ENCODE data around the gene TTC21B. TPM values are rescaled to one million over a fixed set of nuclear protein-coding genes. Genes with fewer than 3 reads are reported as not detected.

The TTC21B gene
- total and polyA plus RNA-seq, 2 of the 8 experiments (the other 6 are each of a cell fraction or from before 2014, with no cell fraction given), result 6.9 to 20.8 TPM

GRCh38 chr2:165899311-165899710, 54.3 kb downstream of the TTC21B start:
- no peak for FAIRE-seq
- no peak overlapping the region for H2BK120ac ChIP-seq (replicated peaks; ENCODE audit: low read depth, low read length)
- no peak overlapping the region for H2BK20ac ChIP-seq (ENCODE audit: low read length)
- no peak overlapping the region for H2BK5ac ChIP-seq (ENCODE audit: low read depth, low read length)
- no peaks in the 10 kb centered on the region for H3K79me2 ChIP-seq (ENCODE audit: control insufficient read depth in 1 of 2, insufficient read depth in 2 of 2, low read length in 2 of 2)
- H3K79me1 ChIP-seq (ENCODE audit: low read depth, low read length), result no peaks in the 10 kb centered on the region
- H3K4ac ChIP-seq (replicated peaks; ENCODE audit: insufficient read length, low read depth, low read length), result no peak overlapping the region
- no peak overlapping the region for H2BK12ac ChIP-seq (ENCODE audit: low read depth, low read length)
- H2AK5ac ChIP-seq (ENCODE audit: low read depth, low read length), result no peak overlapping the region
- no peak overlapping the region for H3K9ac ChIP-seq (replicated peaks in 1 of 4; ENCODE audit: extremely low read depth in 1 of 4, low read depth in 3 of 4, low read length in 3 of 4)
- no peaks in the 10 kb centered on the region for H3K27me3 ChIP-seq (replicated peaks in 1 of 4; ENCODE audit: control insufficient read depth in 3 of 4, extremely low read depth in 1 of 4, insufficient read depth in 3 of 4, low read length in 3 of 4)
- no peaks in the 10 kb centered on the region for H3K9me3 ChIP-seq (ENCODE audit: insufficient read depth in 2 of 2, low read depth in 1 of 2, low read length in 1 of 2)
- TF ChIP-seq NANOG (IDR thresholded peaks at IDR 0.05; ENCODE audit: insufficient read depth, low read depth, low read length, poor library complexity, severe bottlenecking) (no peak), BRCA1 (IDR thresholded peaks at IDR 0.05; ENCODE audit: low read depth, low read length) (no peak), ZNF274 (IDR thresholded peaks at IDR 0.05; ENCODE audit: borderline replicate concordance, extremely low read depth, low read length) (no peak), SP4 (IDR thresholded peaks at IDR 0.05; ENCODE audit: low read length) (no peak), TBP (IDR thresholded peaks at IDR 0.05; ENCODE audit: low read depth, low read length) (no peak), CTBP2 (IDR thresholded peaks at IDR 0.05; ENCODE audit: borderline replicate concordance, insufficient read depth, insufficient read length, low read length) (no peak), GTF2F1 (IDR thresholded peaks at IDR 0.05; ENCODE audit: borderline replicate concordance, low read depth, low read length) (no peak), CBX8 (IDR thresholded peaks at IDR 0.05; ENCODE audit: borderline replicate concordance, low read depth, low read length) (no peak), EZH2 (IDR thresholded peaks at IDR 0.05; ENCODE audit: low read depth, low read length, severe bottlenecking) (no peak), SRF (IDR thresholded peaks at IDR 0.05; ENCODE audit: low read depth, low read length) (no peak), TCF12 (IDR thresholded peaks at IDR 0.05; ENCODE audit: low read depth, low read length) (no peak), POU5F1 (IDR thresholded peaks at IDR 0.05; ENCODE audit: low read depth, low read length) (no peak), MAFK (IDR thresholded peaks at IDR 0.05; ENCODE audit: low read depth, low read length) (no peak), KDM4A (IDR thresholded peaks at IDR 0.05; ENCODE audit: low read depth, low read length, severe bottlenecking) (no peak)
- no peak overlapping the region for H4K5ac ChIP-seq (ENCODE audit: insufficient read length, low read depth, low read length)
- no peak overlapping the region for H4K91ac ChIP-seq (replicated peaks; ENCODE audit: insufficient read length, low read length)
- no peak overlapping the region for H3K23ac ChIP-seq (ENCODE audit: insufficient read length)
- no peak for DNase-seq (ENCODE audit: low read depth in 1 of 2, low spot score in 2 of 2)
- WGBS, 2 experiments (ENCODE audit: extremely low coverage in 1 of 2, insufficient coverage in 1 of 2, insufficient read length in 1 of 2, insufficient replicate concordance in 2 of 2, low coverage in 1 of 2, low lambda C conversion rate in 2 of 2, missing lambda C conversion rate in 1 of 2), result 90% methylated on average over 2 of the region's 2 CpGs; no CpG with 5 or more reads in 1 of the 2 experiments
- no peaks in the 10 kb centered on the region for H3K23me2 ChIP-seq (ENCODE audit: low read depth, low read length)
- no peak overlapping the region for H3K4me3 ChIP-seq (ENCODE audit: extremely low read depth in 1 of 4, insufficient read depth in 2 of 4, low read depth in 3 of 4, low read length in 4 of 4)
- H3K56ac ChIP-seq (replicated peaks; ENCODE audit: insufficient read length, low read depth, low read length), result no peak overlapping the region
- no peak overlapping the region for H2BK15ac ChIP-seq (ENCODE audit: low read length)
- peaks cover 0 to 58% (median 13%) of the 10 kb centered on the region in 4 experiments; a peak in 4 of 8 replicates for H3K36me3 ChIP-seq (ENCODE audit: control insufficient read depth in 2 of 4, insufficient read depth in 4 of 4, low read length in 3 of 4)
- no peak overlapping the region for H2AFZ ChIP-seq (ENCODE audit: low read length)
- H4K20me1 ChIP-seq (replicated peaks in 1 of 2; ENCODE audit: control insufficient read depth in 1 of 2, insufficient read depth in 2 of 2, low read length in 2 of 2), result no peaks in the 10 kb centered on the region
- no peak overlapping the region for H3K27ac ChIP-seq (ENCODE audit: low read depth, low read length)
- H4K8ac ChIP-seq (ENCODE audit: extremely low read depth, insufficient read depth, low read length), result no peak overlapping the region
- no peak overlapping the region for H3K4me2 ChIP-seq (ENCODE audit: insufficient read depth in 1 of 2, low read depth in 2 of 2, low read length in 2 of 2)
- CTCF ChIA-PET (ENCODE audit: partially characterized antibody), result no interaction called here
- no peak overlapping the region for H3K14ac ChIP-seq (ENCODE audit: insufficient read length)
- H3K4me1 ChIP-seq (replicated peaks in 1 of 4; ENCODE audit: control insufficient read depth in 3 of 4, insufficient read depth in 4 of 4, low read length in 3 of 4), result no peaks in the 10 kb centered on the region
- no peak overlapping the region for H3K18ac ChIP-seq (ENCODE audit: extremely low read depth, low read length)
- POLR2A ChIA-PET (ENCODE audit: partially characterized antibody), result no interaction called here
